NCI-H1092 (cell line): ENCODE measurements around the gene DNAJC12.
"Not testable (repeated sequence)": the region's sequence is repeated elsewhere in the genome, so short reads cannot be mapped to it uniquely, and the experiment has no call there.

ENCODE experiments used
- DNase-seq: peaks from one replicate; lab custom pipeline; 2025; lab: John Stamatoyannopoulos, UW

DNAJC12 gene

GRCh38 chr10:67839951-67840350 lies 2.0 kb upstream of the DNAJC12 start:
- no peak for DNase-seq

GRCh38 chr10:67839511-67839910 lies 1.5 kb upstream of the DNAJC12 start:
- DNase-seq, result not testable (repeated sequence)

- DNase-seq, result no peak
Measured at GRCh38 chr10:67836972-67837371, 1.0 kb downstream of the DNAJC12 start.

GRCh38 chr10:67836488-67836887 lies 1.5 kb downstream of the DNAJC12 start:
- no peak for DNase-seq

GRCh38 chr10:67835541-67836394 lies 2.2 kb downstream of the DNAJC12 start:
- not testable (repeated sequence) for DNase-seq

- DNase-seq, result no peak
Measured at GRCh38 chr10:67834375-67834774, 3.6 kb downstream of the DNAJC12 start.

GRCh38 chr10:67827811-67828210 lies 10.2 kb downstream of the DNAJC12 start:
- DNase-seq, result no peak

GRCh38 chr10:67819768-67820204 lies 18.2 kb downstream of the DNAJC12 start:
- no peak for DNase-seq

- no peak for DNase-seq
Measured at GRCh38 chr10:67818323-67818722, 19.7 kb downstream of the DNAJC12 start.

- no peak for DNase-seq
Measured at GRCh38 chr10:67816719-67817118, 21.3 kb downstream of the DNAJC12 start.

GRCh38 chr10:67815571-67816059 lies 22.4 kb downstream of the DNAJC12 start:
- DNase-seq, result no peak

- no peak for DNase-seq
Measured at GRCh38 chr10:67812007-67812406, 26.0 kb downstream of the DNAJC12 start.

GRCh38 chr10:67809107-67809506 lies 28.9 kb downstream of the DNAJC12 start:
- DNase-seq, result no peak

- no peak for DNase-seq
Measured at GRCh38 chr10:67808704-67809103, 29.3 kb downstream of the DNAJC12 start.

GRCh38 chr10:67807855-67808456 lies 30.0 kb downstream of the DNAJC12 start:
- no peak for DNase-seq

GRCh38 chr10:67804395-67804678 lies 33.7 kb downstream of the DNAJC12 start:
- DNase-seq, result no peak

- no peak for DNase-seq
Measured at GRCh38 chr10:67803588-67804394, 34.2 kb downstream of the DNAJC12 start.

GRCh38 chr10:67802767-67803538 lies 35.0 kb downstream of the DNAJC12 start:
- no peak for DNase-seq

- no peak for DNase-seq
Measured at GRCh38 chr10:67801118-67801517, 36.9 kb downstream of the DNAJC12 start.

- DNase-seq, result no peak
Measured at GRCh38 chr10:67794909-67795460, 43.0 kb downstream of the DNAJC12 start.

GRCh38 chr10:67794256-67794655 lies 43.7 kb downstream of the DNAJC12 start:
- no peak for DNase-seq

GRCh38 chr10:67793313-67793712 lies 44.7 kb downstream of the DNAJC12 start:
- DNase-seq, result no peak
